GM12875 (cell line): Measurements from ENCODE around the gene GDF3.
"Not testable (repeated sequence)": the region's sequence is repeated elsewhere in the genome, so short reads cannot be mapped to it uniquely, and the experiment has no call there.

ENCODE experiments used
- H3K4me3 ChIP-seq: one replicate; pipeline ENCODE4 v1.5.1; 2011; ENCODE audit warnings: low read depth, low read length, control low read depth
- CTCF ChIP-seq: IDR thresholded peaks from 2 replicates; pipeline ENCODE4 v1.5.1; 2011; ENCODE audit warnings: low read depth, mild to moderate bottlenecking, control low read depth, inconsistent platforms, low read length, moderate library complexity, borderline replicate concordance; ENCODE audit not compliant: insufficient read depth

GDF3 gene

GRCh38 chr12:7645395-7646177 is 50.0 kb downstream of the GDF3 start:
- H3K4me3 ChIP-seq: no peak overlapping the region
- peak; percentile 74 for TF ChIP-seq CTCF

DNA sequence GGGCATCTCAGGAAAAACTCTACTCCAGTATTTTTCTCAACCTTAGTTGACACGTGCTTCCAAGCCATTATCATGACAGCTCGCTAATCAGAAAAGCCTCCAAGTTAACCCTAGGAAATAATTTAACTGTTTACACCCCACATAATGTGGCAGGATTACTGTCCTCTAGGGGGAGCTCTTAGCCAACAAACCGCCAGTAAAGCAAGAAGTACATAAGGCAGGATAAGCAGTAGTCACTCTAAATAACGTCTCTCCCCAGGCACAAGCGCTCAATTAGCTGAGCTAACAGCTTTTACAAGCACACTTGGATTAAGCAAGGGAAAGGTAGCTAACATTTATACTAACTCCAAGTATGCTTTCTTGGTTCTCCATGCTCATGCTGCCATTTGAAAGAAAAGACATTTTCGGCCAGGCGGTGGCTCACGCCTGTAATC is 52.7 kb downstream of the GDF3 start:
- peak; percentile 33; the same call in 1 of the 2 replicates for TF ChIP-seq CTCF
- no peak overlapping the region for H3K4me3 ChIP-seq

DNA sequence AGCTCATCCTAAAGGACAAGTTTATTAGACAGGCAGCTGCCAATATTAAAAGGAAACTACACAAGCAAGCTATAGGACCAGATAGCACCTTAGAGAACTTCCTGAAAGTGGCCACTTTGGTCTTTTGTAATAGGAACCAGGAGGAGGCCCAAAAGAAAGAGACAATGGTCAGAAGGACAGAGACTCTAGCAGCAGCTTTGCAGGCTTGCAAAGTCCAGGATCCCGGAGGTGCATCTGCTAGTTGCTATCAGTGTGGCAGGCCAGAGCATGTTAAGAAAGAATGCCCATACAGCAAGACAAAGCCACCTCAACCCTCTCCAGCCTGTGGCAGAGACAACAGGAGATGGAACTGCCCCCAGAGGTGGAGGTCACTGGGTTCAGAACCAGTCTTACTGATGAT is 53.3 kb downstream of the GDF3 start:
- no peak for TF ChIP-seq CTCF
- H3K4me3 ChIP-seq: no peak overlapping the region

DNA sequence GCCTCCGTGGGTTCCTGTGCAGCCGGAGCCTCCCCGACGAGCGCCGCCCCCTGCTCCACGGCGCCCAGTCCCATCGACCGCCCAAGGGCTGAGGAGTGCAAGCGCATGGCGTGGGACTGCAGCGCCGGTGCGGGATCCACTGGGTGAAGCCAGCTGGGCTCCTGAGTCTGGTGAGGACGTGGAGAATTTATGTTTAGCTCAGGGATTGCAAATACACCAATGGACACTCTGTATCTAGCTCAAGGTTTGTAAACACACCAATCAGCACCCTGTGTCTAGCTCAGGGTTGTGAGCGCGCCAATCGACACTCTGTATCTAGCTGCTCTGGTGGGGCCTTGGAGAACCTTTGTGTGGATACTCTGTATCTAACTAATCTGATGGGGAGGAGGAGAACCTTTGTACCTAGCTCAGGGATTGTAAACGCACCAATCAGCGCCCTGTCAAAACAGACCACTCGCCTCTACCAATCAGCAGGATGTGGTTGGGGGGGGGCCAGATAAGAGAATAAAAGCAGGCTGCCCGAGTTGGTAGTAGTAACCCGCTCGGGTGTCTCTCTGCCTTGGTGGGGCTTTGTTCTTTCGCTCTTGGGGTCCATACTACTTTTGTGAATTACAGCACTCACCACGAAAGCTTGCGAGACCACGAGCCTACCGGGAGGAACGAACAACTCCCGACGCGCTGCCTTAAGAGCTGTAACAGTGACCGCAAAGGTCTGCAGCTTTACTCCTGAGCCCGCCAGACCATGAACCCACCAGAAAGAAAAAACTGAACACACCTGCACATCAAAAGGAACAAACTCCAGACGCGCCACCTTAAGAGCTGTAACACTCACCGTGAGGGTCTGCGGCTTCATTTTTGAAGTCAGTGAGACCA is 55.2 kb downstream of the GDF3 start:
- H3K4me3 ChIP-seq: not testable (repeated sequence)
